Stimulated activated naive CD8-positive, alpha-beta T cell treated with anti-CD3 and anti-CD28 coated beads, Interleukin-15, Interleukin-2, amounts not matched to agents 100 U/mL and 50 U/mL, for 24 hours (primary cell): ENCODE results near the gene B3GNT8.
"Not testable (repeated sequence)": the region's sequence is repeated elsewhere in the genome, so short reads cannot be mapped to it uniquely, and the experiment has no call there.

ENCODE experiments used
- ATAC-seq: fragments of 150-1000 bp; cut with Tn5 transposase; one replicate; pipeline ENCODE4 v1.10.0; 2021
- DNase-seq: peaks from one replicate; pipeline ENCODE4 v3.0.0; 2021

B3GNT8 gene

GRCh38 chr19:41413947-41414346 is 13.2 kb downstream of the B3GNT8 start:
- DNase-seq, result no peak

GRCh38 chr19:41412953-41413352 is 14.2 kb downstream of the B3GNT8 start:
- no peak for ATAC-seq
- DNase-seq, result no peak

More at GRCh38 chr19:41413947-41414346, 13.2 kb downstream of the B3GNT8 start:
- no peak for ATAC-seq

- ATAC-seq (no peak), DNase-seq (no peak)
Measured at GRCh38 chr19:41411968-41412265, 15.3 kb downstream of the B3GNT8 start.

- ATAC-seq, result no peak
- no peak for DNase-seq
Measured at GRCh38 chr19:41411100-41411967, 15.8 kb downstream of the B3GNT8 start.

- no peak for DNase-seq
- ATAC-seq, result peak; percentile 25
Measured at GRCh38 chr19:41410336-41411054, 16.7 kb downstream of the B3GNT8 start.

GRCh38 chr19:41409288-41409687 is 17.9 kb downstream of the B3GNT8 start:
- ATAC-seq, result no peak
- DNase-seq, result no peak

GRCh38 chr19:41408846-41409245 is 18.3 kb downstream of the B3GNT8 start:
- not testable (repeated sequence) for DNase-seq, ATAC-seq

GRCh38 chr19:41408256-41408655 is 18.9 kb downstream of the B3GNT8 start:
- DNase-seq (no peak), ATAC-seq (no peak)

- ATAC-seq (no peak), DNase-seq (no peak)
Measured at GRCh38 chr19:41407271-41407670, 19.9 kb downstream of the B3GNT8 start.

- ATAC-seq (no peak), DNase-seq (no peak)
Measured at GRCh38 chr19:41405776-41406175, 21.4 kb downstream of the B3GNT8 start.

GRCh38 chr19:41403181-41403970 is 23.8 kb downstream of the B3GNT8 start:
- ATAC-seq, result no peak
- no peak for DNase-seq

- ATAC-seq (no peak), DNase-seq (no peak)
Measured at GRCh38 chr19:41402010-41402409, 25.2 kb downstream of the B3GNT8 start.

- DNase-seq (no peak), ATAC-seq (no peak)
Measured at GRCh38 chr19:41401483-41401882, 25.7 kb downstream of the B3GNT8 start.

- ATAC-seq, result no peak
Measured at GRCh38 chr19:41399525-41399924, 27.6 kb downstream of the B3GNT8 start.

GRCh38 chr19:41399091-41399490 is 28.1 kb downstream of the B3GNT8 start:
- no peak for DNase-seq
- no peak for ATAC-seq

More at GRCh38 chr19:41399525-41399924, 27.6 kb downstream of the B3GNT8 start:
- no peak for DNase-seq

- DNase-seq (no peak), ATAC-seq (no peak)
Measured at GRCh38 chr19:41398598-41398997, 28.6 kb downstream of the B3GNT8 start.

- DNase-seq (no peak), ATAC-seq (no peak)
Measured at GRCh38 chr19:41398050-41398418, 29.1 kb downstream of the B3GNT8 start.

GRCh38 chr19:41397086-41398049 is 29.8 kb downstream of the B3GNT8 start, which contains the start of the genes BCKDHA and EXOSC5:
BCKDHA (plus strand) TSS chr19:41397818; CDS start chr19:41397828, 10 bp downstream.
EXOSC5 (minus strand) TSS chr19:41397359; CDS start chr19:41397328, 31 bp downstream.
- DNase-seq (peak; percentile 99), ATAC-seq (peak; percentile 99)

- no peak for ATAC-seq
- DNase-seq, result no peak
Measured at GRCh38 chr19:41395355-41395754, 31.8 kb downstream of the B3GNT8 start.

- no peak for ATAC-seq
Measured at GRCh38 chr19:41392775-41393174, 34.4 kb downstream of the B3GNT8 start.

GRCh38 chr19:41391618-41392017 is 35.6 kb downstream of the B3GNT8 start:
- DNase-seq, result no peak
- ATAC-seq, result no peak

More at GRCh38 chr19:41392775-41393174, 34.4 kb downstream of the B3GNT8 start:
- DNase-seq, result no peak
